Kidney epithelial cell (primary cell): Measurements from ENCODE around the gene ASIC1. TPM values are rescaled to one million over a fixed set of nuclear protein-coding genes. Genes with fewer than 3 reads are reported as not detected.
A peak's percentile ranks its signal among the peaks of the same experiment; 100 is the strongest.

ENCODE experiments used
- DNase-seq: peaks from one replicate; pipeline ENCODE4 v3.0.0-alpha.2; 2010; ENCODE audit warnings: low read depth
- H3K27me3 ChIP-seq: 2 replicates; pipeline ENCODE4 v1.6.0; 2011; ENCODE audit warnings: low read length; ENCODE audit not compliant: control insufficient read depth, insufficient read depth
- H3K36me3 ChIP-seq: 2 replicates; pipeline ENCODE4 v1.5.1; 2011; ENCODE audit warnings: low read length; ENCODE audit not compliant: control insufficient read depth, insufficient read depth
- H3K4me3 ChIP-seq: 2 replicates; pipeline ENCODE4 v1.5.1; 2011; ENCODE audit warnings: low read depth, mild to moderate bottlenecking, control low read depth, low read length
- CTCF ChIP-seq: IDR thresholded peaks from 2 replicates; pipeline ENCODE4 v1.5.1; 2011; ENCODE audit warnings: mild to moderate bottlenecking, moderate library complexity, low read length, control low read depth, inconsistent platforms; ENCODE audit not compliant: insufficient read depth, poor library complexity, severe bottlenecking
- total RNA-seq: library from RNA; depleted of rRNA; stranded (reverse); fragments of >200 nt; gene quantifications from 2 replicates; pipeline ENCODE4 v1.2.3, GENCODE V29; 2015

Gene ASIC1
- total RNA-seq, 1 donor from 2014 or later = 0.75 TPM

GRCh38 chr12:50086148-50086547 is 28.8 kb downstream of the ASIC1 start:
- peaks cover 1% of the 10 kb centered on the region for H3K36me3 ChIP-seq
- peak overlapping the region; percentile 53 for H3K4me3 ChIP-seq
- DNase-seq = no peak
- H3K27me3 ChIP-seq = no peaks in the 10 kb centered on the region
- TF ChIP-seq CTCF = no peak

GRCh38 chr12:50087151-50087550 is 29.8 kb downstream of the ASIC1 start:
- DNase-seq = no peak
- Histone ChIP-seq H3K4me3 (no peak overlapping the region), H3K36me3 (peaks cover 1% of the 10 kb centered on the region), H3K27me3 (no peaks in the 10 kb centered on the region)
- no peak for TF ChIP-seq CTCF

- Histone ChIP-seq H3K4me3 (no peak overlapping the region), H3K27me3 (no peaks in the 10 kb centered on the region), H3K36me3 (peaks cover 1% of the 10 kb centered on the region)
- TF ChIP-seq CTCF = no peak
- DNase-seq = no peak
These were observed 30.6 kb downstream of the ASIC1 start for GRCh38 chr12:50087995-50088394.

GRCh38 chr12:50088577-50089335 is 31.4 kb downstream of the ASIC1 start:
- Histone ChIP-seq H3K27me3 (no peaks in the 10 kb centered on the region), H3K36me3 (peaks cover 1% of the 10 kb centered on the region), H3K4me3 (no peak overlapping the region)
- no peak for DNase-seq
- TF ChIP-seq CTCF = peak; percentile 86

GRCh38 chr12:50089730-50090129 is 32.3 kb downstream of the ASIC1 start:
- Histone ChIP-seq H3K4me3 (no peak overlapping the region), H3K27me3 (no peaks in the 10 kb centered on the region), H3K36me3 (peaks cover 1% of the 10 kb centered on the region)
- no peak for DNase-seq
- TF ChIP-seq CTCF = no peak

GRCh38 chr12:50090391-50090790 is 33.0 kb downstream of the ASIC1 start:
- TF ChIP-seq CTCF = no peak
- no peak for DNase-seq
- Histone ChIP-seq H3K36me3 (peaks cover 1% of the 10 kb centered on the region), H3K27me3 (no peaks in the 10 kb centered on the region), H3K4me3 (no peak overlapping the region)
